Activated T-cell treated with anti-CD3 and anti-CD28 coated beads, Interleukin-2, amount 50 U/mL, for 48 hours (primary cell): Measurements from ENCODE around the gene GART.
A peak's percentile ranks its signal among the peaks of the same experiment; 100 is the strongest.

Experiments
- DNase-seq, 2 experiments: peaks; one replicate each; pipeline ENCODE4 v3.0.0-alpha.2; 2020

The GART gene

GRCh38 chr21:33552999-33553598 is 11.2 kb upstream of the GART start:
- DNase-seq: no peak

GRCh38 chr21:33552093-33552998 is 10.4 kb upstream of the GART start:
- no peak for DNase-seq

- no peak for DNase-seq
These were observed 9.7 kb upstream of the GART start for GRCh38 chr21:33551664-33552063.

- DNase-seq: no peak
These were observed 9.1 kb upstream of the GART start for GRCh38 chr21:33550772-33551660.

GRCh38 chr21:33549848-33550771 is 8.2 kb upstream of the GART start:
- DNase-seq: no peak

- DNase-seq: no peak
These were observed 4.2 kb upstream of the GART start for GRCh38 chr21:33546086-33546485.

GRCh38 chr21:33544451-33545195 is 2.7 kb upstream of the GART start:
- no peak for DNase-seq

- peak in 1 of 2 experiments; percentile 87 for DNase-seq
These were observed 1.7 kb upstream of the GART start for GRCh38 chr21:33543505-33544129.

GRCh38 chr21:33542640-33543504 is 955 bp upstream of the GART start, which contains the start of gene SON:
Gene SON, plus strand, starts transcription at chr21:33543038. Its CDS starts 55 bp downstream, at chr21:33543093.
- peak; percentile 97 for DNase-seq

GRCh38 chr21:33541105-33541711 is 709 bp downstream of the GART start:
- DNase-seq: peak; percentile 46 to 47

GRCh38 chr21:33540711-33541104 is 1.2 kb downstream of the GART start:
- no peak for DNase-seq

- DNase-seq: no peak
These were observed 2.3 kb downstream of the GART start for GRCh38 chr21:33539616-33540015.

GRCh38 chr21:33537212-33537611 is 4.7 kb downstream of the GART start:
- no peak for DNase-seq

GRCh38 chr21:33531007-33531406 is 10.9 kb downstream of the GART start:
- no peak for DNase-seq

GRCh38 chr21:33522953-33523349 is 19.0 kb downstream of the GART start:
- DNase-seq: no peak

GRCh38 chr21:33522297-33522952 is 19.5 kb downstream of the GART start:
- DNase-seq: no peak

GRCh38 chr21:33518899-33519298 is 23.0 kb downstream of the GART start:
- DNase-seq: no peak

GRCh38 chr21:33514229-33514628 is 27.7 kb downstream of the GART start:
- no peak for DNase-seq

- no peak for DNase-seq
These were observed 29.4 kb downstream of the GART start for GRCh38 chr21:33512481-33512880.
